Neural progenitor cell (in vitro differentiated cells): Measurements from ENCODE around the gene KIT. TPM values are rescaled to one million over a fixed set of nuclear protein-coding genes. Genes with fewer than 3 reads are reported as not detected.
A peak's percentile ranks its signal among the peaks of the same experiment; 100 is the strongest.

ENCODE experiments used
- DNase-seq: peaks from one replicate; pipeline ENCODE4 v3.0.0-alpha.2; 2016; ENCODE audit warnings: low spot score
- H2AFZ ChIP-seq: fragments of 200-600 bp; sonication (generic); replicated peaks from 2 replicates; pipeline ENCODE4 v1.6.1; 2016; ENCODE audit warnings: antibody characterized with exemption
- H3F3A ChIP-seq: fragments of 200-600 bp; sonication (generic); 2 replicates; pipeline ENCODE4 v1.6.1; 2016; ENCODE audit warnings: antibody characterized with exemption, low read depth
- H3K27ac ChIP-seq: fragments of 200-600 bp; sonication (generic); 2 replicates; pipeline ENCODE4 v1.5.1; 2016; ENCODE audit warnings: mild to moderate bottlenecking
- H3K27me3 ChIP-seq: fragments of 200-600 bp; sonication (generic); 2 replicates; pipeline ENCODE4 v1.6.1; 2016; ENCODE audit warnings: mild to moderate bottlenecking, moderate library complexity
- H3K36me3 ChIP-seq: fragments of 200-600 bp; sonication (generic); 2 replicates; pipeline ENCODE4 v1.5.1; 2016
- H3K4me1 ChIP-seq: fragments of 200-600 bp; sonication (generic); 2 replicates; pipeline ENCODE4 v1.6.1; 2016; ENCODE audit warnings: mixed run types
- H3K4me2 ChIP-seq: fragments of 200-600 bp; sonication (generic); 2 replicates; pipeline ENCODE4 v1.6.1; 2016
- H3K4me3 ChIP-seq: fragments of 200-600 bp; sonication (generic); 2 replicates; pipeline ENCODE4 v1.5.1; 2016
- H3K79me2 ChIP-seq: fragments of 200-600 bp; sonication (generic); 2 replicates; pipeline ENCODE4 v1.6.1; 2016; ENCODE audit warnings: low read depth
- H3K9ac ChIP-seq: fragments of 200-600 bp; sonication (generic); 2 replicates; pipeline ENCODE4 v1.6.1; 2016
- H3K9me3 ChIP-seq: fragments of 200-600 bp; sonication (generic); 2 replicates; pipeline ENCODE4 v1.5.1; 2016; ENCODE audit warnings: low read depth
- H4K20me1 ChIP-seq: fragments of 200-600 bp; sonication (generic); 2 replicates; pipeline ENCODE4 v1.6.1; 2016; ENCODE audit warnings: low read depth
- H3K27ac Mint-ChIP-seq: 3 replicates; pipeline ENCODE4 v1.8.0; 2021; ENCODE audit warnings: mixed read lengths
- H3K27me3 Mint-ChIP-seq: 2 replicates; pipeline ENCODE4 v1.8.0; 2022; ENCODE audit warnings: low read depth, mild to moderate bottlenecking, inconsistent platforms, moderate library complexity, mixed read lengths; ENCODE audit not compliant: insufficient read depth
- H3K36me3 Mint-ChIP-seq: 3 replicates; pipeline ENCODE4 v1.8.0; 2021; ENCODE audit warnings: mixed read lengths
- H3K4me1 Mint-ChIP-seq: 3 replicates; pipeline ENCODE4 v1.8.0; 2021; ENCODE audit warnings: mixed read lengths
- H3K4me3 Mint-ChIP-seq: 3 replicates; pipeline ENCODE4 v1.8.0; 2021; ENCODE audit warnings: mild to moderate bottlenecking, moderate library complexity, mixed read lengths
- H3K9me3 Mint-ChIP-seq: 3 replicates; pipeline ENCODE4 v1.8.0; 2020; ENCODE audit warnings: mixed read lengths
- EZH2 ChIP-seq: fragments of 200-600 bp; sonication (generic); IDR thresholded peaks from 2 replicates; pipeline ENCODE4 v1.6.1; 2017; ENCODE audit warnings: antibody characterized with exemption, mild to moderate bottlenecking, moderate library complexity
- EZH2phosphoT487 ChIP-seq: fragments of 200-600 bp; sonication (generic); IDR thresholded peaks from 2 replicates; pipeline ENCODE4 v1.6.1; 2017; ENCODE audit warnings: antibody characterized with exemption
- total RNA-seq: library from RNA; depleted of rRNA; stranded (reverse); fragments of >200 nt; gene quantifications from 2 replicates; pipeline ENCODE4 v1.2.3, GENCODE V29; 2015; ENCODE audit warnings: low replicate concordance
- TF ChIP-seq, protein P1 (sequence below): fragments of 200-600 bp; sonication (generic); IDR thresholded peaks from 2 replicates; pipeline ENCODE4 v1.5.1; 2017; ENCODE audit warnings: antibody characterized with exemption, mild to moderate bottlenecking

Gene KIT
- total RNA-seq, 1 donor from 2014 or later, result 4.6 TPM

DNA sequence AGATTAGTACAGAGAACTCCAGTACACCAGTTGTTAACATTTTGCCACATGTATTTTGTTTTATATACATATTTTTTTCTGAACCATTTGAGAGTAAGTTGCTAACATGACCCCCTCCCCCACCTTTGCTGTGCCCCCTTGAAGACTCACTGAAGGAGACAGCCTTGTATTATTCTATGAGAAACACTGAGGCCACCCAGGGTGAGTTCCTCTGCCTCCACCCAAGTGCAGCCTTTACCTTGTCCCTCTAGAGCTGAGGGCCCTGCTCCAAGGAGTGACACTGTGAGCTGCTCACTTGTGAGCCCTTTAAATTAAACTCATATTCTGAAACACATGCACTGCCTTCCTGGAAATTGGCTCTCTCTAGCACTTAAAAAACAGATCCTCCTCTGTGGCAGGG is 21.1 kb downstream of the KIT start:
- H3K79me2 ChIP-seq, result no peaks in the 10 kb centered on the region
- Mint-ChIP-seq H3K9me3 (no peaks in the 10 kb centered on the region), H3K4me1 (peaks cover 31% of the 10 kb centered on the region), H3K27me3 (no peaks in the 10 kb centered on the region), H3K27ac (no peak overlapping the region), H3K36me3 (no peaks in the 10 kb centered on the region), H3K4me3 (no peak overlapping the region)
- no peak overlapping the region for H2AFZ ChIP-seq
- no peak overlapping the region for H3K27ac ChIP-seq
- H3K4me3 ChIP-seq, result no peak overlapping the region
- H3K36me3 ChIP-seq, result no peaks in the 10 kb centered on the region
- DNase-seq, result peak; percentile 8
- no peaks in the 10 kb centered on the region for H3K27me3 ChIP-seq
- TF ChIP-seq EZH2, result no peak
- TF ChIP-seq EZH2phosphoT487, result no peak
- TF ChIP-seq, protein P1, sequence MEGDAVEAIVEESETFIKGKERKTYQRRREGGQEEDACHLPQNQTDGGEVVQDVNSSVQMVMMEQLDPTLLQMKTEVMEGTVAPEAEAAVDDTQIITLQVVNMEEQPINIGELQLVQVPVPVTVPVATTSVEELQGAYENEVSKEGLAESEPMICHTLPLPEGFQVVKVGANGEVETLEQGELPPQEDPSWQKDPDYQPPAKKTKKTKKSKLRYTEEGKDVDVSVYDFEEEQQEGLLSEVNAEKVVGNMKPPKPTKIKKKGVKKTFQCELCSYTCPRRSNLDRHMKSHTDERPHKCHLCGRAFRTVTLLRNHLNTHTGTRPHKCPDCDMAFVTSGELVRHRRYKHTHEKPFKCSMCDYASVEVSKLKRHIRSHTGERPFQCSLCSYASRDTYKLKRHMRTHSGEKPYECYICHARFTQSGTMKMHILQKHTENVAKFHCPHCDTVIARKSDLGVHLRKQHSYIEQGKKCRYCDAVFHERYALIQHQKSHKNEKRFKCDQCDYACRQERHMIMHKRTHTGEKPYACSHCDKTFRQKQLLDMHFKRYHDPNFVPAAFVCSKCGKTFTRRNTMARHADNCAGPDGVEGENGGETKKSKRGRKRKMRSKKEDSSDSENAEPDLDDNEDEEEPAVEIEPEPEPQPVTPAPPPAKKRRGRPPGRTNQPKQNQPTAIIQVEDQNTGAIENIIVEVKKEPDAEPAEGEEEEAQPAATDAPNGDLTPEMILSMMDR, result no peak
- no peaks in the 10 kb centered on the region for H3K9me3 ChIP-seq
- H3K4me2 ChIP-seq, result no peak overlapping the region
- H3F3A ChIP-seq, result no peaks in the 10 kb centered on the region
- no peak overlapping the region for H3K9ac ChIP-seq
- peaks cover 21% of the 10 kb centered on the region for H3K4me1 ChIP-seq
- H4K20me1 ChIP-seq, result no peaks in the 10 kb centered on the region

DNA sequence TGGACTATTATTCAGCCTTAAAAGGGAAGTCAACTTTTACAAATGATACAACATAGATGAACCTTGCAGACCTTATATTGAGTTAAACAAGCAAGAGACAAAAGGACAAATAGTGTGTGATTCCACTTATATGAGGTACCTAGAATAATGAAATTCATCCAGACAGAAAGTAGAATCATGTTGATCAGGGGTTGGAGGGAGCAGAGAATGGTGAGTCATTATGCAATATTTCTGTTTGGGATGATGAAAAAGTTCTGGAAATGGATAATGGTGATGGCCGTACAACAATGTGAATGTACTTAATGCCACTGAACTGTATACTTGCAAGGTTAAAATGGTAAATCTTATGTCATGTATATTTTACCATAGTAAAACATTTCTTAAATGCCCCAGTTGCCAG is 22.1 kb downstream of the KIT start:
- Mint-ChIP-seq H3K4me3 (no peak overlapping the region), H3K36me3 (no peaks in the 10 kb centered on the region), H3K27ac (no peak overlapping the region), H3K27me3 (no peaks in the 10 kb centered on the region), H3K4me1 (peaks cover 31% of the 10 kb centered on the region), H3K9me3 (no peaks in the 10 kb centered on the region)
- no peaks in the 10 kb centered on the region for H3K36me3 ChIP-seq
- peaks cover 21% of the 10 kb centered on the region for H3K4me1 ChIP-seq
- H3K79me2 ChIP-seq, result no peaks in the 10 kb centered on the region
- H4K20me1 ChIP-seq, result no peaks in the 10 kb centered on the region
- H3K4me3 ChIP-seq, result no peak overlapping the region
- no peak overlapping the region for H2AFZ ChIP-seq
- TF ChIP-seq EZH2 (no peak), EZH2phosphoT487 (no peak)
- TF ChIP-seq, protein P1, result no peak
- H3K27me3 ChIP-seq, result no peaks in the 10 kb centered on the region
- H3K9me3 ChIP-seq, result no peaks in the 10 kb centered on the region
- no peak overlapping the region for H3K9ac ChIP-seq
- H3K27ac ChIP-seq, result no peak overlapping the region
- no peak overlapping the region for H3K4me2 ChIP-seq
- H3F3A ChIP-seq, result no peaks in the 10 kb centered on the region
- DNase-seq, result no peak

DNA sequence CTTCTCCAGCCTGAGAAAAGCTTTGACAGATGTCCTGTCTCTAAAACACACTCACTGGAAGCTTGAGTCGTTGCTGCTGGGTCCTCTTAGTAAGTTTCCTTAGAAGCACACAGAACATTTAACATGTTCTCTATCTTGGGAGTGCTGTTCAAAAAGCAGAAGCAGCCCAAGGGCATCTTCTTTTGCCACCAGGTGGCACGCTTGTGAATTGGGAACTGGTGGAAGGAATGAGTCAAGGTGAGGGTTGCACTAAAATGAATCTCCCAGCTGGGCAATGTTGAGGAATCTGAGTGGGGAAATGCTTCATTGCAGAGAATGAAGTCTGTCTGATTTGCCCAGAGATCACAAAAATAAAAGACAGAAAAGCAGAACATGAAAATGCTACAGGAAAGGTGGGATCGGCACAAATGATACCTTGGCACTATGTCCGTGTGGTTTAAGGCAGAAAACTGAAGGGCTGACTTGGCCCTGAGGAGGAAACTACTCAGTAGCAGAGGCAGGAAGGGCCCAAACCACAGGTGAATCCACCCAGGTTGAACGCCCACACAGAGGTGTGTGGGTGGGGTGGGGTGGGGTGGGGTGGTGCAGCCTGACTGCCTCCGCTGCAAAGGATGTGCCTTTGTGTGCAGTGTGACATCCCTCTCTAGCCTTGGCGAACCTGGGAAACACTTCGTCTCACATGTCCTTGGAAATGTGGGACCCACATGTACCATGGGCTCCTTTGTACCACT is 26.0 kb downstream of the KIT start:
- no peak for TF ChIP-seq EZH2phosphoT487
- TF ChIP-seq, protein P1, result peak; percentile 47
- Histone ChIP-seq H3K4me3 (no peak overlapping the region), H3K27me3 (no peaks in the 10 kb centered on the region), H3K9me3 (no peaks in the 10 kb centered on the region), H2AFZ (no peak overlapping the region), H3K79me2 (no peaks in the 10 kb centered on the region), H3K27ac (no peak overlapping the region), H4K20me1 (no peaks in the 10 kb centered on the region), H3F3A (no peaks in the 10 kb centered on the region), H3K4me2 (no peak overlapping the region), H3K36me3 (no peaks in the 10 kb centered on the region), H3K4me1 (peaks cover 18% of the 10 kb centered on the region), H3K9ac (no peak overlapping the region)
- Mint-ChIP-seq H3K36me3 (peaks cover 4% of the 10 kb centered on the region), H3K4me3 (no peak overlapping the region), H3K9me3 (no peaks in the 10 kb centered on the region), H3K27ac (no peak overlapping the region), H3K4me1 (peaks cover 16% of the 10 kb centered on the region), H3K27me3 (no peaks in the 10 kb centered on the region)
- DNase-seq, result peak; percentile 23
